ENCODE results near the gene MTFR1L. TPM values are rescaled to one million over a fixed set of nuclear protein-coding genes. Genes with fewer than 3 reads are reported as not detected.

Gene MTFR1L
- total RNA-seq, 1 donor from 2014 or later, result 74.3 TPM

DNA sequence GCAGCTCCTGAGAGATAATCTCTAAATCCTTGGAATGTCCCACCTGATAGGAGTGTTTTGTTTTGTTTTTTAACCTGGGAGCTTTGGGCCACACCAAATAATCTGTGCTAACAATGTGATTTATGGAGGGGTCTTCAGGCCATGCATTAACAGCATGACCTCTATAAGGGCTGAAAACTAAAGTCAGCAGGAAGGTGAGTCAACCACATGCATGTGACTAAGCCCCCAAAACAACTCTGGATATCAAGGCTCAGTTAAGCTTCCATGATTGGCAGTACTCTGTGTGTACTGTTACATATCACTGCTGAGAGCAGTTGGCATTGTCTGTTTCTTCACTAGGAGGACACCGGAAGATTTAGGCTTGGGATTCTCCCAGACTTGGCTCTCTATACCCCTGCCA, 28.8 kb downstream of the MTFR1L start:
- Mint-ChIP-seq H3K4me3 (no peak overlapping the region), H3K4me1 (no peaks in the 10 kb centered on the region), H3K27me3 (ENCODE audit: low read depth) (no peaks in the 10 kb centered on the region), H3K27ac (no peak overlapping the region), H3K9me3 (peaks cover 8% of the 10 kb centered on the region), H3K36me3 (peaks cover 2% of the 10 kb centered on the region)
- TF ChIP-seq, protein P1, sequence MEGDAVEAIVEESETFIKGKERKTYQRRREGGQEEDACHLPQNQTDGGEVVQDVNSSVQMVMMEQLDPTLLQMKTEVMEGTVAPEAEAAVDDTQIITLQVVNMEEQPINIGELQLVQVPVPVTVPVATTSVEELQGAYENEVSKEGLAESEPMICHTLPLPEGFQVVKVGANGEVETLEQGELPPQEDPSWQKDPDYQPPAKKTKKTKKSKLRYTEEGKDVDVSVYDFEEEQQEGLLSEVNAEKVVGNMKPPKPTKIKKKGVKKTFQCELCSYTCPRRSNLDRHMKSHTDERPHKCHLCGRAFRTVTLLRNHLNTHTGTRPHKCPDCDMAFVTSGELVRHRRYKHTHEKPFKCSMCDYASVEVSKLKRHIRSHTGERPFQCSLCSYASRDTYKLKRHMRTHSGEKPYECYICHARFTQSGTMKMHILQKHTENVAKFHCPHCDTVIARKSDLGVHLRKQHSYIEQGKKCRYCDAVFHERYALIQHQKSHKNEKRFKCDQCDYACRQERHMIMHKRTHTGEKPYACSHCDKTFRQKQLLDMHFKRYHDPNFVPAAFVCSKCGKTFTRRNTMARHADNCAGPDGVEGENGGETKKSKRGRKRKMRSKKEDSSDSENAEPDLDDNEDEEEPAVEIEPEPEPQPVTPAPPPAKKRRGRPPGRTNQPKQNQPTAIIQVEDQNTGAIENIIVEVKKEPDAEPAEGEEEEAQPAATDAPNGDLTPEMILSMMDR (IDR thresholded peaks at IDR 0.05; ENCODE audit: unreplicated experiment), result no peak
- no peak for DNase-seq (ENCODE audit: low spot score in 2 of 2, unreplicated experiment in 2 of 2)

DNA sequence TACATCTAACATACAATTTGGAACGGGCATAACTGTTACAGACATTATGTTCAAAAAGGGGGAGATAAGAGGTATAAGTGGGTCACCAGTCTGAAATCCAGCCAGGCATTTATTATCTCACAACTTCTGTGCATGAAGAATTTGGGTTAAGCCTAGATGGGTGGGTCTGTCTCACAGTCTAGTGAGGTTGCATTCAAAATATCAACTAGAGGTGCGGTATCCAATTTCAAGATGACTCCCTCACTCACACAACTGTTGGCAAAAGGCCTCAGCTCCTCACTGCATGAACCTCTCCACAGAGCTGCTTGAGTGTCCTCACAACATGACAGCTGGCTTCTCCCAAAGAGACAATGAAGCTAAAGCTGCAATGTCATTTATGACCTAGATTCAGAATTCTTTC, 34.8 kb downstream of the MTFR1L start:
- no peak overlapping the region for H3K4me3 Mint-ChIP-seq
- H3K36me3 Mint-ChIP-seq, result peaks cover 2% of the 10 kb centered on the region
- DNase-seq (ENCODE audit: low spot score in 2 of 2, unreplicated experiment in 2 of 2), result no peak
- peaks cover 12% of the 10 kb centered on the region for H3K4me1 Mint-ChIP-seq
- no peaks in the 10 kb centered on the region for H3K27me3 Mint-ChIP-seq (ENCODE audit: low read depth)
- peaks cover 8% of the 10 kb centered on the region for H3K9me3 Mint-ChIP-seq
- no peak overlapping the region for H3K27ac Mint-ChIP-seq
- TF ChIP-seq, protein P1 (IDR thresholded peaks at IDR 0.05; ENCODE audit: unreplicated experiment), result no peak

DNA sequence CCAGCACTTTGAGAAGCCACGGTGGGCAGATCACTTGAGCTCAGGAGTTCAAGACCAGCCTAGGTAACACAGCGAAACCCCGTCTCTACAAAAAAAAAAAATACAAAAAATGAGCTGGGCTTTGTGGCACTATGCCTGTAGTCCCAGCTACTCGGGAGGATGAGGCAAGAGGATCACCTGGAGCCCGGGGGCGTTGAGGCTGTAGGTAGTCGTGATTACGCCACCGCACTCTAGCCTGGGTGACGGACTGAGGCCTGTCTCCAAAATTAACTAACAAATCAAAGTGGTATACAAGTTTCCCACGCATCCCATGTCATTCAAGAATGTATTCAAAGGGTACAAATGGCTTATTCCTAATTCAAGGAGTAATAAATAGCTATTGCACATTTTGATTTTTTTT, 37.1 kb downstream of the MTFR1L start:
- Mint-ChIP-seq H3K27me3 (ENCODE audit: low read depth) (no peaks in the 10 kb centered on the region), H3K4me3 (no peak overlapping the region), H3K4me1 (peaks cover 24% of the 10 kb centered on the region), H3K27ac (no peak overlapping the region), H3K36me3 (peaks cover 4% of the 10 kb centered on the region), H3K9me3 (no peaks in the 10 kb centered on the region)
- TF ChIP-seq, protein P1 (IDR thresholded peaks at IDR 0.05; ENCODE audit: unreplicated experiment), result no peak
- no peak for DNase-seq (ENCODE audit: low spot score in 2 of 2, unreplicated experiment in 2 of 2)

DNA sequence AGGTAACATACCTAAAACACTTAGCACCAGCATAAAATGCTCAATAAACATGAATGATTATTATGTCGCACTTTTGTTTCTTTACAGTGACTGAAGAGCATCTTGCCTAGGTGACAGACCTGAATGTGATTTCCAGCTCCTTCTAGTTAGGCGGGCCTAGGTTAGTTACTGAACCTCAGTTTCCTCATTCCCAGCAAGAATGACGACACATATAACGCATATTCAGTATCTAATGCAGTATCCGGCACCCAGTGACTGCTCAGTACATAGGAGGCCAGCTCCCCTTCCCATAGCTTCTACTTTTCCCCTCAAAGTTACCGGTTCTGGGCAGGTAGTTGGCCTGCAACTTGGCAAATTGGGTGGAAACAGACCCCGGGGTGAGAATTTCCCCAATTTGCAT, 38.7 kb downstream of the MTFR1L start:
- Mint-ChIP-seq H3K36me3 (peaks cover 14% of the 10 kb centered on the region), H3K27me3 (ENCODE audit: low read depth) (no peaks in the 10 kb centered on the region), H3K9me3 (no peaks in the 10 kb centered on the region), H3K27ac (peak overlapping the region; percentile 80), H3K4me3 (peak overlapping the region; percentile 87), H3K4me1 (peaks cover 24% of the 10 kb centered on the region)
- DNase-seq (ENCODE audit: low spot score in 2 of 2, unreplicated experiment in 2 of 2), result no peak
- TF ChIP-seq, protein P1 (IDR thresholded peaks at IDR 0.05; ENCODE audit: unreplicated experiment), result no peak

DNA sequence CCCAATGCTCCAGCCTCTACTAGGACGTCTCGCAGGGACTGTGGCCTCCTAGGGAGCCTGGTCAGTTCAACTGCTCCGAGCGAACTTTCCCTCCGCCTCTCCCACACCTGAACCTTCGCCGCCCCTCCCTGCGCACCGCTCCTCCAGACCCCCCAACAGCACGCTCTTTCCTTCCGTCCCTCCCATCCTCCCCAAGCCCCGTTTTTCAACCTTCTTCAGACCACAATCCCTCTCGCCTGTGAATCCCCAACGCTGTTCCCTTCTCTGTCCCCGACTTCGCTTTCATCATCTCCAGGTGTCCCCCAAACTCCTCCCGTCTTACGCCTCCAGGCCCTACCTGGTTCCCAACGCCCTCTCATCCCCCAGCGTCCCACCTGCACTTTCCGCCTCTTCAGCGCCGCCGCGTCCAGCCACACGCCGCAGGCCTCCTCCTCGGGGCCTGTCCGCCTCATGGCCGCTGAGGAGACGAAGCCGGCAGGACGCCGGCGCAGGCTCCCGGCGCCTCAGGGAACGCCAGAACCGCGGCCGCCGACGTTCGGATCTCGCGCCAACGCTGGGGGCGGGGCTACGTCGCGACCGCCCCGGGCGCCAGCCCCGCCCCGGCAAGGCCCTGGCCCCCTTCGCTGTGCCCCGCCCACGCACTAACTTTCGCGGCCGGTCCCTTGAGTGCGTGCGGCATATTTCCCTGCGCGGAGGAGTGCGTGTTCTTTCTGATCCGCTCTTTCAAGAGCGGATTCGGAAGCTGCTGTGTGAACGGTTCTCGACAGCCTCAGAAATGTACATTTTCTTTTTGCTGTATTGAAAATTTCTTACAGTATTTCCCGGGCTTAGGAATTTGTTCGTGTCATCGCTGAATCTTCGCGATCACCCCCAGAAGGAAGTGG, 39.4 kb downstream of the MTFR1L start, which contains the start of gene AUNIP:
Gene AUNIP, minus strand, starts transcription at position 552 of the 884 bp plus-strand sequence. Its CDS starts 100 bp downstream, at position 452.
- H3K4me1 Mint-ChIP-seq, result peaks cover 24% of the 10 kb centered on the region
- peak within 1 kb of the TSS; percentile 87 for H3K4me3 Mint-ChIP-seq
- DNase-seq (ENCODE audit: low spot score in 2 of 2, unreplicated experiment in 2 of 2), result peak; percentile 81 to 90
- H3K27ac Mint-ChIP-seq, result peak within 1 kb of the TSS; percentile 98
- H3K36me3 Mint-ChIP-seq, result peaks cover 17% of the 10 kb centered on the region
- TF ChIP-seq, protein P1 (IDR thresholded peaks at IDR 0.05; ENCODE audit: unreplicated experiment), result no peak
- no peaks in the 10 kb centered on the region for H3K9me3 Mint-ChIP-seq
- H3K27me3 Mint-ChIP-seq (ENCODE audit: low read depth), result no peaks in the 10 kb centered on the region
